HL-60 (cell line): ENCODE data around the gene DEGS1.

Experiments used
- DNase-seq, 2 experiments: peaks; one replicate each; pipeline ENCODE4 v3.0.0-alpha.2; 2010 to 2020; ENCODE audit warnings: low read depth in 1 of 2, low spot score in 1 of 2
- H3K27ac ChIP-seq: fragments of 250-450 bp; sonication (Bioruptor Pico); replicated peaks from 2 replicates; pipeline ENCODE4 v1.5.1; 2020; ENCODE audit warnings: mild to moderate bottlenecking, moderate library complexity
- H3K27me3 ChIP-seq: fragments of 250-450 bp; sonication (Bioruptor Pico); 2 replicates; pipeline ENCODE4 v1.5.1; 2021; ENCODE audit warnings: mild to moderate bottlenecking, moderate library complexity; ENCODE audit not compliant: insufficient read depth, poor library complexity, severe bottlenecking
- H3K4me3 ChIP-seq: replicated peaks from 2 replicates; pipeline ENCODE4 v1.5.1; 2011; ENCODE audit warnings: mild to moderate bottlenecking, control low read depth, low read length; ENCODE audit not compliant: insufficient read depth
- GABPA ChIP-seq: IDR thresholded peaks from 2 replicates; pipeline ENCODE4 v1.6.1; 2012; ENCODE audit warnings: low read depth
- POLR2AphosphoS5 ChIP-seq: IDR thresholded peaks from 2 replicates; pipeline ENCODE4 v1.6.1; 2012; ENCODE audit warnings: low read depth
- SPI1 ChIP-seq: IDR thresholded peaks from 2 replicates; pipeline ENCODE4 v1.6.1; 2012; ENCODE audit warnings: low read depth, mild to moderate bottlenecking, borderline replicate concordance
- long read RNA-seq: library from polyadenylated mRNA; unstranded; transcript quantifications from one replicate; pipeline ENCODE4 v2.0.0, GENCODE V29; 2020
- TF ChIP-seq, protein P1 (sequence below): IDR thresholded peaks from 2 replicates; pipeline ENCODE4 v1.6.1; 2012; ENCODE audit warnings: low read depth; ENCODE audit not compliant: insufficient replicate concordance
- TF ChIP-seq, protein P2 (sequence below): IDR thresholded peaks from one replicate; pipeline ENCODE4 v1.5.1; 2011; ENCODE audit warnings: low read length, control low read depth, inconsistent platforms; ENCODE audit not compliant: insufficient read depth

DEGS1 gene
- long read RNA-seq, transcript DEGS1-201 (3 exons, 2,101 nt), result major isoform, 198 of 220 reads
- long read RNA-seq, partial matches to known transcripts, result 4 of 220 reads
- long read RNA-seq, other reads (novel, unspliced or antisense), result 18 of 220 reads

DNA sequence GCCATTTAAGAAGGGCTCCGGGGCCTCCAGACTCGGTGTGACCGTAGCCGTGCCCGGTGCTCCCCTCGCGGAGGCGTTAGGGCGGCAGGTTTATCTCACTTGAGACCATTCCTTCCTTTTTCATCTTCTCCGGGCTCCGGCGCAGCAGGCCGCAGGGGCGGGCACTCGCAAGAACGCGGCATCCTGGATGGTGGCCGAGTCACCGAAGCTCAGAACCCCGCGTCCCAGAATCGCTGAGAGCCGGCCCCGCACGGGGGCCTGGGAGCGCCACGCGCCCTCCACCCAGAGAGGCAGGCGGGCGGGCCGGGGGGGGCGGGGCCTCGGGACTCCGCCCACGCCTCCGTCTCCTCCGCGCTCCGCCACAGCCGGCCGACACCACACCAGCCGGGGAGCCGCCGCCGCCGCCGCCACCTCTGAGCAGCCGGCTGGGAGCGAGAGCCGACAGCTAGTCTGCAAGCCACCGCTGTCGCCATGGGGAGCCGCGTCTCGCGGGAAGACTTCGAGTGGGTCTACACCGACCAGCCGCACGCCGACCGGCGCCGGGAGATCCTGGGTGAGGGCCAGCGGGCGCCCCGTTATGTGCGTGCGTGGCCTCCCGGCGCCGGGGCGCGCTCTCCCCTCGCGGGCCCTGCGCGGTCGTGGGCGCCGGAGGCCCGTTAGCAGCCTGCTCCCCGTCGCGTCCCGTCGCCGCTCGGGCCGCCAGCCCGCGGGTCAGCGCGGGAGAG lies at the start of gene DEGS1:
Gene DEGS1, plus strand, starts transcription at position 375 of the 725 bp plus-strand sequence. Its CDS starts 97 bp downstream, at position 472.
- Histone ChIP-seq H3K27ac (peak within 1 kb of the TSS; percentile 89), H3K4me3 (peak within 1 kb of the TSS; percentile 81), H3K27me3 (no peaks in the 10 kb centered on the region)
- TF ChIP-seq SPI1, result no peak
- TF ChIP-seq POLR2AphosphoS5, result peak; percentile 67; the same call in 1 of the 2 replicates
- peak; percentile 75 to 90 for DNase-seq

DNA sequence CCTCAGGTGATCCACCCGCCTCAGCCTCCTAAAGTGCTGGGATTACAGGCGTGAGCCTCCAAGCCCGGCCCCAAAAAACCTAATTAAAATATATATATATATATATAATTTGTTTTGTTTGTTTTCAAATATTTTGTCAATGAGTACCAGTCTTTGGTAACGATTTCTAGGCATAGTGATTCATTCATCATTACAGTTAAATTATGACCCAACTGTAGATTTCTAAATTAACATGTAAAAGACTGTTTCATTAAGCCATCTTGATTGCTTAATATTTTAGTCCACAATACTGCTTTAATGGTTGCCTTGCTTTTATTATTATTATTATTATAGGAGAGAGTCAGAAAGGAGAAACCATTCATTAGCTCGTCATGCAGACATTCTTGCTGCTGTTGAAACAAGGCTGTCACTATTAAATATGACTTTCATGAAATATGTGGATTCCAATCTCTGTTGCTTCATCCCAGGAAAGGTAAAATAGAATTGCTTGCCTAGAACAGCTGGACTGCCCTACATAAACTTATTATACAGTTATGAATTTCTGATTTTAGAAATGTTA lies 49.2 kb upstream of the DEGS1 start:
- Histone ChIP-seq H3K4me3 (no peak overlapping the region), H3K27me3 (no peaks in the 10 kb centered on the region), H3K27ac (no peak overlapping the region)
- TF ChIP-seq SPI1 (no peak), GABPA (no peak), POLR2AphosphoS5 (no peak)
- TF ChIP-seq, protein P1, sequence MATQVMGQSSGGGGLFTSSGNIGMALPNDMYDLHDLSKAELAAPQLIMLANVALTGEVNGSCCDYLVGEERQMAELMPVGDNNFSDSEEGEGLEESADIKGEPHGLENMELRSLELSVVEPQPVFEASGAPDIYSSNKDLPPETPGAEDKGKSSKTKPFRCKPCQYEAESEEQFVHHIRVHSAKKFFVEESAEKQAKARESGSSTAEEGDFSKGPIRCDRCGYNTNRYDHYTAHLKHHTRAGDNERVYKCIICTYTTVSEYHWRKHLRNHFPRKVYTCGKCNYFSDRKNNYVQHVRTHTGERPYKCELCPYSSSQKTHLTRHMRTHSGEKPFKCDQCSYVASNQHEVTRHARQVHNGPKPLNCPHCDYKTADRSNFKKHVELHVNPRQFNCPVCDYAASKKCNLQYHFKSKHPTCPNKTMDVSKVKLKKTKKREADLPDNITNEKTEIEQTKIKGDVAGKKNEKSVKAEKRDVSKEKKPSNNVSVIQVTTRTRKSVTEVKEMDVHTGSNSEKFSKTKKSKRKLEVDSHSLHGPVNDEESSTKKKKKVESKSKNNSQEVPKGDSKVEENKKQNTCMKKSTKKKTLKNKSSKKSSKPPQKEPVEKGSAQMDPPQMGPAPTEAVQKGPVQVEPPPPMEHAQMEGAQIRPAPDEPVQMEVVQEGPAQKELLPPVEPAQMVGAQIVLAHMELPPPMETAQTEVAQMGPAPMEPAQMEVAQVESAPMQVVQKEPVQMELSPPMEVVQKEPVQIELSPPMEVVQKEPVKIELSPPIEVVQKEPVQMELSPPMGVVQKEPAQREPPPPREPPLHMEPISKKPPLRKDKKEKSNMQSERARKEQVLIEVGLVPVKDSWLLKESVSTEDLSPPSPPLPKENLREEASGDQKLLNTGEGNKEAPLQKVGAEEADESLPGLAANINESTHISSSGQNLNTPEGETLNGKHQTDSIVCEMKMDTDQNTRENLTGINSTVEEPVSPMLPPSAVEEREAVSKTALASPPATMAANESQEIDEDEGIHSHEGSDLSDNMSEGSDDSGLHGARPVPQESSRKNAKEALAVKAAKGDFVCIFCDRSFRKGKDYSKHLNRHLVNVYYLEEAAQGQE, result no peak
- TF ChIP-seq, protein P2, sequence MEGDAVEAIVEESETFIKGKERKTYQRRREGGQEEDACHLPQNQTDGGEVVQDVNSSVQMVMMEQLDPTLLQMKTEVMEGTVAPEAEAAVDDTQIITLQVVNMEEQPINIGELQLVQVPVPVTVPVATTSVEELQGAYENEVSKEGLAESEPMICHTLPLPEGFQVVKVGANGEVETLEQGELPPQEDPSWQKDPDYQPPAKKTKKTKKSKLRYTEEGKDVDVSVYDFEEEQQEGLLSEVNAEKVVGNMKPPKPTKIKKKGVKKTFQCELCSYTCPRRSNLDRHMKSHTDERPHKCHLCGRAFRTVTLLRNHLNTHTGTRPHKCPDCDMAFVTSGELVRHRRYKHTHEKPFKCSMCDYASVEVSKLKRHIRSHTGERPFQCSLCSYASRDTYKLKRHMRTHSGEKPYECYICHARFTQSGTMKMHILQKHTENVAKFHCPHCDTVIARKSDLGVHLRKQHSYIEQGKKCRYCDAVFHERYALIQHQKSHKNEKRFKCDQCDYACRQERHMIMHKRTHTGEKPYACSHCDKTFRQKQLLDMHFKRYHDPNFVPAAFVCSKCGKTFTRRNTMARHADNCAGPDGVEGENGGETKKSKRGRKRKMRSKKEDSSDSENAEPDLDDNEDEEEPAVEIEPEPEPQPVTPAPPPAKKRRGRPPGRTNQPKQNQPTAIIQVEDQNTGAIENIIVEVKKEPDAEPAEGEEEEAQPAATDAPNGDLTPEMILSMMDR, result no peak
- no peak for DNase-seq

DNA sequence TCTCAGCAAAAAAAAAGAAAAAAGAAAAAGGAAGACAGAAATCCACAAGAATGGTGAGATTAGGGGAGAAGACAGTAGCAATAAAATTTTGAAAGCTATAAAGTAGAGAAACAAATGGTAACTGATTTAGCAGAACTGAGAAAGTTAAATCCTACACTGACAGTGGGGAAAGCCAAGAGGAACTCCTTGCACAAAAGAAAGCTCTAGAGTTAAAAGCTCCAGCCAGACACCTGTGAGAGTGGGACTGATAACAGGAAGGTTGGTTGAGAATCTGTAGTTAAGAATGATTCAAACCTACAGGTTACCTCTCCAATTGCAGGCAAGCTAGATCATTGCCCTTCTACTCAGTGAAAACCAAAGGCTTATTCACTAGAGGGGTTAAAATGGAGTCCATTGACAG lies 45.5 kb upstream of the DEGS1 start:
- Histone ChIP-seq H3K27ac (no peak overlapping the region), H3K27me3 (no peaks in the 10 kb centered on the region), H3K4me3 (no peak overlapping the region)
- no peak for DNase-seq
- TF ChIP-seq GABPA (no peak), SPI1 (no peak), POLR2AphosphoS5 (no peak)
- TF ChIP-seq, protein P1, result no peak
- TF ChIP-seq, protein P2, result no peak

DNA sequence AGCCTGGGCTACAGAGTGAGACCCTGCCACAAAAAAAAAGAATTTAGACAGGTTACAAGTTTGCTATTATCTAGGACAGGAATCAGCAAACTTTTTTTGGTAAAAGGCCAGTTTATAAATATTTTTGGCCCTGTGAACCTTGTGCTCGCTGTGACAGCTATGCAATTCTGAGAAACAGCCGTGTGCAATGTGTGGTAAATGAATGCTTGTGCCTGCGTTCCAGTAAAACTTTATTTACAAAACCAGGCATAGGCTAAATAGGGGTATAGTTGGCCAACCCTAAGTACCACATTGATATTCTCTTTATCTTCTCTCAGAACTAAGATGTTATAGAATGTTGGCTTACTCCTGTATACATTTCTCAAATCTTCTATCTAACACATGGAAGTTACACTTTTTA lies 44.8 kb upstream of the DEGS1 start:
- TF ChIP-seq, protein P1, result no peak
- TF ChIP-seq GABPA (no peak), POLR2AphosphoS5 (no peak), SPI1 (no peak)
- TF ChIP-seq, protein P2, result no peak
- H3K4me3 ChIP-seq, result no peak overlapping the region
- H3K27ac ChIP-seq, result no peak overlapping the region
- H3K27me3 ChIP-seq, result no peaks in the 10 kb centered on the region
- DNase-seq, result no peak
